ENCODE measurements around the gene EML6.

Gene EML6

DNA sequence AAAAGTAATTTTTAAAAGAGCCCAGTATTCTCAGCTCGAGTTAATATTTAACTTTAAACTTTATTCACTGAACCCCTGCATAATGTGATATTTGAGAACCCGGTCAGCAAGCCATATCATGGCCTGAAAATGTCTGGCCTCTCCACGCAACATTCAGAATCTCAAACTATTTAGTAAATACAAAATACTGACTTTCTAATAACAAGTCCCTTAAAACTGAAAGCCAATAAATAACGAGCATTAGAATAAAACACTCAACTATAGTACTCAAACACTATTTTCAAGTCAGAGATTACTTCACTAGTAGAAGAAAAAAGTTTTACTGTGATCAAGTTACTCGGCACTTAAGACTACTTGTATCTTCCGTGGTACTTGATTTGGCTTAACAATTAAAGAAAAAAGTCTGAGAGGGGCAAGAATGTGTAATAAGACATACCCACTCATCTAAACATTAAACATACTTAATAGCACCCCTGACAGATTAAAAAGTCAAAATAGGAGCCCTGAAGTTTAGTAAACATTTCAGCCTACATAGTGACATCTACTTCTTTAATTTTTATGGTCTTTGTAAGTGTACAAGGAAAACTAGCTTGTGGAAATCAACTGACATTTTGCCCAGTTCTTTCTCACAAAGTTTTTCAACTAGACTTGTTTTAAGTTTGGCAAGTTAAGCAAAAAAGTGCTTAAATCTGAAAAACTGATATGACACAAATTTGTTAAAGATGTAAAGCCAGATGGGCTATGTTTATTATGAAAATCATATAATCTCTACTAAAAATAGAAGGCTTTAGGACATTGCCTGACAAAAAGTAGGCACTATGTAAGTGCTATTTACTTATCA, 288.6 kb downstream of the EML6 start:
- DNase-seq = no peak

DNA sequence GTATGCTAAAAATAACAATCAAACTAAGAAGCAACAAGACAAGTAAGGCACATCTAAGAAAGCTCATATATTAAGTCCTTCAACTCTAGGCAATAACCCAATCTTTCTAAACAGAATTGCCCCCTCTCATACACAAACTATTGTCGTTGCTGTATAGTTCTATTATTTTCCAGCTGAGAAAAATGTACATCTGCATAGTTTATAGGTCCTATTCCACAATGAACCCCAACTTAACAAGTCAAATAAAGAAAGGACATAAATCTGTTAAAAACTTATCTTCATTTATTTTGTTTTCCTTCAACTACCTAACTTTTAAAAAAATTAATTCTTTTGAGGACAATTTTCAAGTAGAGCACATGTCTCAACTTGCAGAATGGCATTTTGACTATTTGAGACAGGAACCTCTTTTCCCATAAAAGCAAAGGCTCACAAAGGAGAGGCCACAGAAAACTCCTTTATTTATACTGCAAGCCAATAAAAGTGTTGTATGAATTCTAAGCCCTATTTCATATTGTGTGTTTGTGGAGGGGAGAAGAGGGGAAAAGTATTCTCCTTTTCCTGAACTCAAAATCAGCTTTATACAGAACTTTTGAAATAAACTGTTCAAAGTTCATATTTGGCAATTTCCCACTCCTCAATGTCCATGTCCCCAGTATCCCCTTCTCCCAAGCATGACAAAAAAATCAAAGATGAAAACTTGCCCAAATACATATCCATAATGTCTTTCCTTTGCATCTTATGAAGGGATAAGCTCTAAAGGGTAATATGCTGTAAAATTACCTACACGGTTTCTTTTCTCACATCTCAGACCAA, 289.4 kb downstream of the EML6 start:
- DNase-seq = no peak

DNA sequence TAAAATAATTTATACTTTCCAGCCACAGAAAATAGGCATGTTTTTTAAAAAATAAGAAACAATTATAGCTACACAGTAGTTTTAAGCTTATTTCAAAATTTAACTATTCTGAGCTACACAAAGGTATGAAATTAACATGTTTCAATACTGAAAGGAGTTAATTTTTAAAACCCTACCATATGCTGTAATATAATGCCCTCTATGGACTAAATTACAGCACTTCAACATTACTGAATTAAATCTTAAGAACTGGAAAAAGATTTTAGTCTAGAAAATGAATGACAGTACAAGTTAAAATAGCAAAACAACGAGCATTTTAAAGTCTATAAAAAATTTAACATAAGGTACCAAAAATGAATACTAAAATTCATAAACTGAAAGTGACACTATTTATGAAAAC, 290.5 kb downstream of the EML6 start:
- no peak for DNase-seq

DNA sequence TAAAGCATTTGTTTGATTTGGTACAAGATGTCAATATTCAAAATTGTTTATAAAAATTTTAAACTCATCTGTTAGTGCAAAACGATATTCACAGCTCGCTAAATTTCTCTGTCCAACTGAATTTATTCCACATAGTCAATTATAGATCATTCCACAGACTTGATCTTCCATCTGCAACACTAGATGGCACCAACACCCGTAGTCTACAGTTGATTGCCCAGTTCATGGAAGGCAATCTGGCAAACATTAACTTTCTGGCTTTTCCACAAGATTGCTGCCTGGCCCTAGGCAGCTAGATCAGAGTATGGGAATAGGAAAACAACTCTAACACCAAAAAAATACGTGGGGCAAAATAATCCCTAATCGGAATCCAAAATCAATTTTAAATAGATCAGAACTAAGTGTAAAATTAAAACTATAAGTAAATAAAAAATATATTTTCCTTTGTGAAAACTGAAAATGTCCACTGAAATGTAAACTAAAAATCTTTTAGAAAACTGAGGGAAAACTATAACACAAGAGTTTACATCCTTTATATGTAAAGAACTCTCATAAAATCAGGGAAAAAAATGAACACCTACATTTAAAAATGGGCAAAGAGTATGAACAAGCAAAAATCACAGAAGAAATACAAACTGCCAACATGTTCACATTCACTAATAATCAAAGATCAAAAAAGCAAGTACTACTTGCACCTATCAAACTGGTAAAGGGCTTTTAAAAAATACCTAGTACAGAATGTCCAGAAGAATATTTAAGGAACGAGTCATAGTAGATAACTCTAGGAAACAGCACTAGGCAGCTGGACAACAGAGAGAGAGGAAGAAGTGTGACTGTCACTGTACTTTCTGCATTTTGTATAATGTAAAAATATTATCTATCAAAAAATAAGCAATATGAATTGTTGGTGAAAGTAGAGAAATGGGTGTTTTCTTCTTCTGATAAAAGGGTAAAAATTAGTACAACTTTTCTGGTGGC, 291.8 kb downstream of the EML6 start:
- peak; percentile 65 for DNase-seq

DNA sequence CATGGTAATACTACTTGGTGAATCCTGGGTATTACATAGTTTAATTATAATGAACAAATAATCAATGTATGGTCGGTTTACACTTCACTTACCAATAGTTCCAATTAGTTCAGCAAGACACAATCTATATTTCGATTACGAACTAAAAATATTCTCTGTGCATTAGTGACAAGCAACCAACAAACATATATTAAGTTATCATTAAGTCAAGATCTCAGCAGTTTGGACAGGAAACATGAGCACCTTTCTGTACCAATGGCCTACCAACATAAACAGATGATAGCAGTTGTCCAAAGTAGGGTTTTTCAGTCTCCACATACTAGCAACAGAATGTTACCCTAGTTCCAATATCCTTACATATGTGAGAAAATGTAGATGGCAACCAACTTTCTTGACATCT, 294.0 kb downstream of the EML6 start:
- DNase-seq = no peak

DNA sequence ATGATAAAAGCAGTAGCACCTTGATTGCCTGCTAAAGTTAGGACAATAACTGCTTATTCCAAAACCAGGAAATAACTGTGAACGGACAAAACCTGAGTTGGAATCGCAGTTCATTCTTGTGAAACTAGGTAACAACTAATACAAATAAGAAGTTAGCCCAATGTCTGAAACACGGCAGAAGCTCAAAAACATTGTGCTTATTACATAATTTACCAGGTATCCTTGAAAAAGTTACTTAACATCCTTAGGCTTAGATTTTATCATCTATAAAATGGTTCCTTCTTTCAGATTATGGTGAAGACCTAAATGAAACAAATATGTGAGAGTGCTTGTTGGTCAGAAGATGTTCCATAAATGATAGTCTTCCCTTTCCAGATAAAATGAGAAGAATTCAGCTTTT, 294.4 kb downstream of the EML6 start:
- DNase-seq = no peak

DNA sequence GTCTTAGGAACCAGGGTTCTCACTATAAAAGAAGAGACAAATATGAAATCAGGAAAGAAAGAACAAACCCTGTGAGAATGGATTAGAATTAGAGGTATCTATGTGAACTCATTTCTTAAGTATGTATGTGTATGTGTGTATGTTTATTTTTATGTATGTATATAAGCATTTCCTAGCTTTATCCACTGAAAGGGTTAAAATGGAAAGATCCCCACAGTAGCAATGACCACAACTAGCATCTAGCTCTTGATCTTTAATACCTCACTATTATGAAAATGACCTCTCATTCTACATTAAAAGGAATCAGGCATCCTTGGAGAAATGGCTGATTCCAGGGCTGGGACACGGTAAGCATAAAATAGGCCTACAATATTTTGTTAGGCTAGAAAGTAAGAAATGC, 295.2 kb downstream of the EML6 start:
- no peak for DNase-seq

DNA sequence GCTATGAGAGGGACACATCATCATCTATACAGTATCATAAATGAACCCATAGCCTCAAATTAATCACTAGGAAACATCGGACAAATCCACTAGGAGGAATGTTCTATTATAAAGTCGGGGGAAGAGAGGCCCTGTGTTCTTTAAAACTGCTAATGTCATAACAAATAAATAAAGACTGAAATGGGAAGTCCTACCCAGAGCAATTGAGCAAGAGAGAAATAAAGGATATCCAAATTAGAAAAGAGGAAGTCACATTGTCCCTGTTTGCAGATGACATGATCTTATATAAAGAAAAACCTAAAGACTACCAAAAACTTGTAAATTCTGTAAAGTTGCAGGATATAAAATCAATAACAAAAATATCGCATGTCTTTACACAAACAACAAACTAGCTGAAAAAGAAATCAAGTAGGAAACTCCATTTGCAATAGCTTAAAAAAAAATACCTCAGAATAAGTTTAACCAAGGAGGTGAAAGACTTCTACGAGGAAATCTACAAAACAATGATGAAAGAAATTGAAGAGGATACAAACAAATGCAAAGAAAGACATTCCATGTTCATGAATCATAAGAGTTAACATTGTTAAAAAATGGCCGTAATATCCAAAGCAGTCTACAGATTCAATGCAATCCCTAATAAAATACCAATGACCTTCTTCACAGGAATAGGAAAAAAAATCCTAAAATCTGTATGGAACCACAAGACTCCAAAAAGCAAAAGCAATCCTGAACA, 296.2 kb downstream of the EML6 start:
- DNase-seq = no peak

Measured in CD4-positive, alpha-beta T cell treated with Interleukin-12 subunit alpha and Interleukin-12 subunit beta, for 1 hour (primary cell).